ENCODE results near the gene ANAPC2.
A peak's percentile ranks its signal among the peaks of the same experiment; 100 is the strongest.
"Not testable (repeated sequence)": the region's sequence is repeated elsewhere in the genome, so short reads cannot be mapped to it uniquely, and the experiment has no call there.

ANAPC2 gene

GRCh38 chr9:137141050-137141810, 47.1 kb downstream of the ANAPC2 start:
- DNase-seq, result no peak
- in situ Hi-C loops (cut with HindIII; ENCODE audit: low pct_ligation_motif_present, low pct_unique_long_range_greater_than_20kb, low sequenced_read_pairs), result no loop called here

GRCh38 chr9:137140151-137141012, 48.0 kb downstream of the ANAPC2 start:
- DNase-seq, result no peak

GRCh38 chr9:137139468-137140150, 48.8 kb downstream of the ANAPC2 start:
- in situ Hi-C loops (cut with HindIII; ENCODE audit: low pct_ligation_motif_present, low pct_unique_long_range_greater_than_20kb, low sequenced_read_pairs), result no loop called here
- DNase-seq, result no peak

More at GRCh38 chr9:137140151-137141012, 48.0 kb downstream of the ANAPC2 start:
- in situ Hi-C loops (cut with HindIII; ENCODE audit: low pct_ligation_motif_present, low pct_unique_long_range_greater_than_20kb, low sequenced_read_pairs), result no loop called here

- in situ Hi-C loops (cut with HindIII; ENCODE audit: low pct_ligation_motif_present, low pct_unique_long_range_greater_than_20kb, low sequenced_read_pairs), result no loop called here
- peak; percentile 40 for DNase-seq
These were observed 49.5 kb downstream of the ANAPC2 start, which contains the start of gene GRIN1 for GRCh38 chr9:137138722-137139467. Gene GRIN1 (plus strand): TSS chr9:137139154. CDS start chr9:137139487, 333 bp downstream.

- no peak for DNase-seq
- in situ Hi-C loops (cut with HindIII; ENCODE audit: low pct_ligation_motif_present, low pct_unique_long_range_greater_than_20kb, low sequenced_read_pairs), result no loop called here
These were observed 50.2 kb downstream of the ANAPC2 start for GRCh38 chr9:137138058-137138721.

GRCh38 chr9:137136881-137137607, 51.3 kb downstream of the ANAPC2 start:
- in situ Hi-C loops (cut with HindIII; ENCODE audit: low pct_ligation_motif_present, low pct_unique_long_range_greater_than_20kb, low sequenced_read_pairs), result no loop called here
- no peak for DNase-seq

GRCh38 chr9:137136261-137136880, 52.0 kb downstream of the ANAPC2 start:
- in situ Hi-C loops (cut with HindIII; ENCODE audit: low pct_ligation_motif_present, low pct_unique_long_range_greater_than_20kb, low sequenced_read_pairs), result no loop called here

GRCh38 chr9:137135154-137135553, 53.2 kb downstream of the ANAPC2 start:
- DNase-seq; in situ Hi-C loops (cut with HindIII; ENCODE audit: low pct_ligation_motif_present, low pct_unique_long_range_greater_than_20kb, low sequenced_read_pairs): not testable (repeated sequence)

More at GRCh38 chr9:137136261-137136880, 52.0 kb downstream of the ANAPC2 start:
- no peak for DNase-seq

- DNase-seq, result no peak
- in situ Hi-C loops (cut with HindIII; ENCODE audit: low pct_ligation_motif_present, low pct_unique_long_range_greater_than_20kb, low sequenced_read_pairs), result no loop called here
These were observed 54.2 kb downstream of the ANAPC2 start for GRCh38 chr9:137134191-137134590.

- in situ Hi-C loops (cut with HindIII; ENCODE audit: low pct_ligation_motif_present, low pct_unique_long_range_greater_than_20kb, low sequenced_read_pairs), result no loop called here
- peak; percentile 18 for DNase-seq
These were observed 58.1 kb downstream of the ANAPC2 start for GRCh38 chr9:137130176-137130755.

GRCh38 chr9:137129456-137130175, 58.7 kb downstream of the ANAPC2 start:
- DNase-seq, result peak; percentile 90
- in situ Hi-C loops (cut with HindIII; ENCODE audit: low pct_ligation_motif_present, low pct_unique_long_range_greater_than_20kb, low sequenced_read_pairs), result no loop called here

- no peak for DNase-seq
- in situ Hi-C loops (cut with HindIII; ENCODE audit: low pct_ligation_motif_present, low pct_unique_long_range_greater_than_20kb, low sequenced_read_pairs), result no loop called here
These were observed 59.4 kb downstream of the ANAPC2 start for GRCh38 chr9:137128862-137129455.

GRCh38 chr9:137128158-137128861, 60.0 kb downstream of the ANAPC2 start:
- DNase-seq, result no peak
- in situ Hi-C loops (cut with HindIII; ENCODE audit: low pct_ligation_motif_present, low pct_unique_long_range_greater_than_20kb, low sequenced_read_pairs), result no loop called here

GRCh38 chr9:137127301-137128157, 60.8 kb downstream of the ANAPC2 start:
- DNase-seq, result no peak
- in situ Hi-C loops (cut with HindIII; ENCODE audit: low pct_ligation_motif_present, low pct_unique_long_range_greater_than_20kb, low sequenced_read_pairs), result no loop called here

Data from ACHN (cell line).